ENCODE measurements around the gene ABHD17A. TPM values are rescaled to one million over a fixed set of nuclear protein-coding genes. Genes with fewer than 3 reads are reported as not detected.
"Not testable (repeated sequence)": the region's sequence is repeated elsewhere in the genome, so short reads cannot be mapped to it uniquely, and the experiment has no call there.

ABHD17A gene
- total RNA-seq, result 78.9 TPM

GRCh38 chr19:1885398-1886119 is at the start of gene ABHD17A:
ABHD17A (minus strand) TSS chr19:1885496; CDS start chr19:1881566, 3,930 bp downstream.
- intact Hi-C loops (cut with DNase I), result not testable (repeated sequence)
- peak; percentile 97 for ATAC-seq
- DNase-seq (ENCODE audit: low spot score), result peak; percentile 97

GRCh38 chr19:1933942-1934341 is 48.6 kb upstream of the ABHD17A start:
- DNase-seq (ENCODE audit: low spot score) (no peak), ATAC-seq (no peak)
- intact Hi-C loops (cut with DNase I), result loop anchor here (2.0 kb wide), 1 partner anchor 15 kb away; no protein-coding TSS in a partner anchor

GRCh38 chr19:1933244-1933643 is 47.9 kb upstream of the ABHD17A start:
- DNase-seq (ENCODE audit: low spot score) (no peak), ATAC-seq (no peak)
- intact Hi-C loops (cut with DNase I), result no loop called here

GRCh38 chr19:1932395-1932794 is 47.1 kb upstream of the ABHD17A start:
- ATAC-seq, result no peak
- no peak for DNase-seq (ENCODE audit: low spot score)
- intact Hi-C loops (cut with DNase I), result no loop called here

- ATAC-seq, result no peak
- intact Hi-C loops (cut with DNase I), result no loop called here
- DNase-seq (ENCODE audit: low spot score), result no peak
Observed at GRCh38 chr19:1931445-1931844, 46.1 kb upstream of the ABHD17A start.

- ATAC-seq, result peak; percentile 94
- DNase-seq (ENCODE audit: low spot score), result peak; percentile 86
- intact Hi-C loops (cut with DNase I), result no loop called here
Observed at GRCh38 chr19:1929021-1929742, 43.9 kb upstream of the ABHD17A start.

- DNase-seq (ENCODE audit: low spot score), result no peak
- intact Hi-C loops (cut with DNase I), result no loop called here
Observed at GRCh38 chr19:1925544-1925943, 40.2 kb upstream of the ABHD17A start.

GRCh38 chr19:1924320-1924961 is 39.1 kb upstream of the ABHD17A start:
- intact Hi-C loops (cut with DNase I), result no loop called here
- DNase-seq (ENCODE audit: low spot score) (no peak), ATAC-seq (no peak)

More at GRCh38 chr19:1925544-1925943, 40.2 kb upstream of the ABHD17A start:
- ATAC-seq, result no peak

GRCh38 chr19:1923319-1923718 is 38.0 kb upstream of the ABHD17A start:
- DNase-seq (ENCODE audit: low spot score) (no peak), ATAC-seq (peak; percentile 46)
- intact Hi-C loops (cut with DNase I), result no loop called here

- DNase-seq (ENCODE audit: low spot score) (no peak), ATAC-seq (no peak)
- intact Hi-C loops (cut with DNase I), result no loop called here
Observed at GRCh38 chr19:1922803-1923202, 37.5 kb upstream of the ABHD17A start.

- ATAC-seq (no peak), DNase-seq (ENCODE audit: low spot score) (no peak)
- intact Hi-C loops (cut with DNase I), result no loop called here
Observed at GRCh38 chr19:1921825-1922224, 36.5 kb upstream of the ABHD17A start.

GRCh38 chr19:1921326-1921725 is 36.0 kb upstream of the ABHD17A start:
- intact Hi-C loops (cut with DNase I), result no loop called here
- DNase-seq (ENCODE audit: low spot score) (no peak), ATAC-seq (no peak)

GRCh38 chr19:1920644-1921043 is 35.3 kb upstream of the ABHD17A start:
- no peak for DNase-seq (ENCODE audit: low spot score)
- ATAC-seq, result no peak
- intact Hi-C loops (cut with DNase I), result no loop called here

- intact Hi-C loops (cut with DNase I), result loop anchor here (2.0 kb wide), 1 partner anchor 16 kb away; no protein-coding TSS in a partner anchor
- ATAC-seq, result no peak
- DNase-seq (ENCODE audit: low spot score), result no peak
Observed at GRCh38 chr19:1918975-1919374, 33.7 kb upstream of the ABHD17A start.

- intact Hi-C loops (cut with DNase I), result loop anchor here (2.0 kb wide), 1 partner anchor 17 kb away; no protein-coding TSS in a partner anchor
- ATAC-seq (no peak), DNase-seq (ENCODE audit: low spot score) (no peak)
Observed at GRCh38 chr19:1917926-1918325, 32.6 kb upstream of the ABHD17A start.

GRCh38 chr19:1917146-1917545 is 31.9 kb upstream of the ABHD17A start:
- DNase-seq (ENCODE audit: low spot score) (no peak), ATAC-seq (no peak)
- intact Hi-C loops (cut with DNase I), result no loop called here

GRCh38 chr19:1914826-1915341 is 29.6 kb upstream of the ABHD17A start:
- ATAC-seq (no peak), DNase-seq (ENCODE audit: low spot score) (no peak)
- intact Hi-C loops (cut with DNase I), result no loop called here

GRCh38 chr19:1913781-1914577 is 28.7 kb upstream of the ABHD17A start:
- DNase-seq (ENCODE audit: low spot score) (no peak), ATAC-seq (no peak)

More at GRCh38 chr19:1913781-1914577, 28.7 kb upstream of the ABHD17A start:
- intact Hi-C loops (cut with DNase I), result no loop called here
